ENCODE data around the gene MEF2C. TPM values are rescaled to one million over a fixed set of nuclear protein-coding genes. Genes with fewer than 3 reads are reported as not detected.
A peak's percentile ranks its signal among the peaks of the same experiment; 100 is the strongest.

Gene MEF2C
- total RNA-seq, 1 donor: 98.0 TPM

GRCh38 chr5:88694023-88694679 is 188.8 kb downstream of the MEF2C start:
- no peak for DNase-seq (ENCODE audit: low read depth in 2 of 3, low spot score in 2 of 3)

GRCh38 chr5:88693071-88693932 is 189.7 kb downstream of the MEF2C start:
- peak in 2 of 3 donors; percentile 22 to 23 for DNase-seq (ENCODE audit: low read depth in 2 of 3, low spot score in 2 of 3)

- peak in 2 of 3 donors; percentile 12 to 15 for DNase-seq (ENCODE audit: low read depth in 2 of 3, low spot score in 2 of 3)
These were observed 190.8 kb downstream of the MEF2C start for GRCh38 chr5:88691945-88692868.

GRCh38 chr5:88691230-88691582 is 191.8 kb downstream of the MEF2C start:
- DNase-seq (ENCODE audit: low read depth in 2 of 3, low spot score in 2 of 3): no peak

GRCh38 chr5:88690409-88691229 is 192.4 kb downstream of the MEF2C start:
- peak in 2 of 3 donors; percentile 79 to 81 for DNase-seq (ENCODE audit: low read depth in 2 of 3, low spot score in 2 of 3)

- peak in 2 of 3 donors; percentile 18 to 24 for DNase-seq (ENCODE audit: low read depth in 2 of 3, low spot score in 2 of 3)
These were observed 193.1 kb downstream of the MEF2C start for GRCh38 chr5:88689668-88690408.

GRCh38 chr5:88688984-88689667 is 193.9 kb downstream of the MEF2C start:
- no peak for DNase-seq (ENCODE audit: low read depth in 2 of 3, low spot score in 2 of 3)

GRCh38 chr5:88688156-88688983 is 194.6 kb downstream of the MEF2C start:
- DNase-seq (ENCODE audit: low read depth in 2 of 3, low spot score in 2 of 3): peak in 1 of 3 donors; percentile 21

GRCh38 chr5:88687373-88687911 is 195.5 kb downstream of the MEF2C start:
- DNase-seq (ENCODE audit: low read depth in 2 of 3, low spot score in 2 of 3): peak in 1 of 3 donors; percentile 21

- DNase-seq (ENCODE audit: low read depth in 2 of 3, low spot score in 2 of 3): no peak
These were observed 196.3 kb downstream of the MEF2C start for GRCh38 chr5:88686726-88687125.

GRCh38 chr5:88685591-88686541 is 197.1 kb downstream of the MEF2C start:
- DNase-seq (ENCODE audit: low read depth in 2 of 3, low spot score in 2 of 3): peak in 2 of 3 donors; percentile 16 to 36

- DNase-seq (ENCODE audit: low read depth in 2 of 3, low spot score in 2 of 3): peak in 2 of 3 donors; percentile 79 to 80
These were observed 199.4 kb downstream of the MEF2C start for GRCh38 chr5:88683506-88684135.

GRCh38 chr5:88682881-88683361 is 200.1 kb downstream of the MEF2C start:
- DNase-seq (ENCODE audit: low read depth in 2 of 3, low spot score in 2 of 3): no peak

GRCh38 chr5:88682131-88682530 is 200.9 kb downstream of the MEF2C start:
- DNase-seq (ENCODE audit: low read depth in 2 of 3, low spot score in 2 of 3): no peak

GRCh38 chr5:88681211-88681803 is 201.7 kb downstream of the MEF2C start:
- DNase-seq (ENCODE audit: low read depth in 2 of 3, low spot score in 2 of 3): peak in 2 of 3 donors; percentile 9 to 20

Measured in hematopoietic multipotent progenitor cell (in vitro differentiated cells).